ENCODE measurements around the gene C3orf49.

The C3orf49 gene

GRCh38 chr3:63842127-63842526 is 23.0 kb downstream of the C3orf49 start:
- no peak for TF ChIP-seq CTCF (IDR thresholded peaks at IDR 0.05; ENCODE audit: extremely low read depth, insufficient read depth, missing control alignments)
- in situ Hi-C loops (cut with MboI; ENCODE audit: low pct_unique_long_range_greater_than_20kb, low sequenced_read_pairs, unreplicated experiment): no loop called here
- DNase-seq (ENCODE audit: low spot score): no peak

- no peak for TF ChIP-seq CTCF (IDR thresholded peaks at IDR 0.05; ENCODE audit: extremely low read depth, insufficient read depth, missing control alignments)
- no peak for DNase-seq (ENCODE audit: low spot score)
- in situ Hi-C loops (cut with MboI; ENCODE audit: low pct_unique_long_range_greater_than_20kb, low sequenced_read_pairs, unreplicated experiment): no loop called here
Observed at GRCh38 chr3:63845215-63845614, 26.1 kb downstream of the C3orf49 start.

GRCh38 chr3:63847718-63848450 is 28.8 kb downstream of the C3orf49 start:
- TF ChIP-seq CTCF (IDR thresholded peaks at IDR 0.05; ENCODE audit: extremely low read depth, insufficient read depth, missing control alignments): no peak
- in situ Hi-C loops (cut with MboI; ENCODE audit: low pct_unique_long_range_greater_than_20kb, low sequenced_read_pairs, unreplicated experiment): no loop called here
- no peak for DNase-seq (ENCODE audit: low spot score)

- TF ChIP-seq CTCF (IDR thresholded peaks at IDR 0.05; ENCODE audit: extremely low read depth, insufficient read depth, missing control alignments): no peak
- no peak for DNase-seq (ENCODE audit: low spot score)
- in situ Hi-C loops (cut with MboI; ENCODE audit: low pct_unique_long_range_greater_than_20kb, low sequenced_read_pairs, unreplicated experiment): no loop called here
Observed at GRCh38 chr3:63849175-63849574, 30.1 kb downstream of the C3orf49 start.

GRCh38 chr3:63851287-63851686 is 32.2 kb downstream of the C3orf49 start:
- in situ Hi-C loops (cut with MboI; ENCODE audit: low pct_unique_long_range_greater_than_20kb, low sequenced_read_pairs, unreplicated experiment): no loop called here
- DNase-seq (ENCODE audit: low spot score): no peak
- no peak for TF ChIP-seq CTCF (IDR thresholded peaks at IDR 0.05; ENCODE audit: extremely low read depth, insufficient read depth, missing control alignments)

- no peak for DNase-seq (ENCODE audit: low spot score)
- TF ChIP-seq CTCF (IDR thresholded peaks at IDR 0.05; ENCODE audit: extremely low read depth, insufficient read depth, missing control alignments): no peak
- in situ Hi-C loops (cut with MboI; ENCODE audit: low pct_unique_long_range_greater_than_20kb, low sequenced_read_pairs, unreplicated experiment): no loop called here
Observed at GRCh38 chr3:63853106-63853505, 34.0 kb downstream of the C3orf49 start.
